ENCODE data around the gene RAB35. TPM values are rescaled to one million over a fixed set of nuclear protein-coding genes. Genes with fewer than 3 reads are reported as not detected.

The RAB35 gene
- total RNA-seq (2022; extraction: Qiagen RNA extraction) = 65.9 to 76.8 TPM (median 75.5 TPM) in 5 replicates

DNA sequence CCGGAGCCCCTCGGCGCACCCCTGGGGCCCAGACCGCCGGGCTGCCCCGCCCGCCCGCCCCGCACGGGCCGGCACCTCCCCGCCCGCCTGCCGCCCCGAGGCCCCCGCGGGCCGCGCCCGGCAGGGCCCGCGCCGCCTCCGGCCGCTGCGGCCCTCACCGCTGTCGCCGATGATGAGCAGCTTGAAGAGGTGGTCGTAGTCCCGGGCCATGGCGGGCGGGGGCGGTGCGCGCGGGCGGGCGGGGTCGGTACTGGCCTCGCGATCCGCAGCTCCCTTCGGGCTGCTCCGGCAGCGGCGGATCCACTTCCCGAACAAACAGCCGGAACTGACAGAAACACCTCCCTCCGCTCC lies at the start of gene RAB35:
RAB35 (minus strand) TSS at position 313 of the 351 bp plus-strand sequence; CDS start at position 210, 103 bp downstream.

Other genes with a start within 250 kb of the RAB35 start
- gene CIT, start 239.4 kb downstream of the RAB35 start, total RNA-seq (2022; extraction: Qiagen RNA extraction) = 10.1 to 14.6 TPM (median 12.3 TPM) in 5 replicates
- gene BICDL1, start 127.5 kb downstream of the RAB35 start, total RNA-seq (2022; extraction: Qiagen RNA extraction) = 2.7 to 4.8 TPM (median 4.3 TPM) in 5 replicates
- gene GCN1, start 78.0 kb upstream of the RAB35 start, total RNA-seq (2022; extraction: Qiagen RNA extraction) = 53.0 to 63.7 TPM (median 59.3 TPM) in 5 replicates
- 3,500 to 3,597 TPM (median 3,574 TPM) in 5 replicates for gene RPLP0, start 84.4 kb upstream of the RAB35 start, total RNA-seq (2022; extraction: Qiagen RNA extraction)
- 162 to 192 TPM (median 177 TPM) in 5 replicates for gene PXN, start 149.0 kb upstream of the RAB35 start, total RNA-seq (2022; extraction: Qiagen RNA extraction)
- gene RNU4-2, start 175.2 kb upstream of the RAB35 start, total RNA-seq (2022; extraction: Qiagen RNA extraction) = not detected in 5 replicates
- gene RNU4-1, start 176.5 kb upstream of the RAB35 start, total RNA-seq (2022; extraction: Qiagen RNA extraction) = not detected in 5 replicates
- gene SIRT4, start 185.6 kb upstream of the RAB35 start, total RNA-seq (2022; extraction: Qiagen RNA extraction) = 0.79 to 0.96 TPM (median 0.89 TPM) in 5 replicates
- 0.24 TPM in 1 of 5 replicates, not detected in the others for gene PLA2G1B, start 211.0 kb upstream of the RAB35 start, total RNA-seq (2022; extraction: Qiagen RNA extraction)

All from A549 treated with CORT108297 at 1 μM for 4 hours (cell line).